ENCODE measurements around the gene MAP1S. TPM values are rescaled to one million over a fixed set of nuclear protein-coding genes. Genes with fewer than 3 reads are reported as not detected.

MAP1S gene
- total and polyA plus RNA-seq, 2 of the 4 experiments (the other 2 are of a cell fraction), result 6.1 to 48.6 TPM

GRCh38 chr19:17687141-17687856 is 32.0 kb upstream of the MAP1S start:
- DNase-seq (no peak), ATAC-seq (ENCODE audit: low read depth) (no peak)
- Histone ChIP-seq H3K4ac (ENCODE audit: low read depth, low read length) (no peak overlapping the region), H3K4me3 (ENCODE audit: insufficient read depth, low read depth, low read length) (no peak overlapping the region), H3K14ac (replicated peaks; ENCODE audit: low read depth, low read length) (no peak overlapping the region), H3K36me3 (ENCODE audit: control insufficient read depth, insufficient read depth, low read length) (no peaks in the 10 kb centered on the region), H3K27me3 (ENCODE audit: control insufficient read depth, insufficient read depth, low read length) (peaks cover 21% of the 10 kb centered on the region), H3K23ac (ENCODE audit: low read depth, low read length) (no peak overlapping the region), H4K20me1 (ENCODE audit: insufficient read depth, low read length) (peaks cover 2% of the 10 kb centered on the region), H3K27ac (ENCODE audit: insufficient read depth, low read length) (no peak overlapping the region), H3K4me1 (ENCODE audit: control insufficient read depth, insufficient read depth, low read length) (peaks cover 4% of the 10 kb centered on the region), H2AK9ac (replicated peaks; ENCODE audit: low read depth, low read length, poor library complexity) (no peak overlapping the region), H4K8ac (ENCODE audit: low read depth in 2 of 2, low read length in 2 of 2) (no peak overlapping the region), H3K9me1 (ENCODE audit: insufficient read depth, low read length) (peaks cover 8% of the 10 kb centered on the region; the same call in 1 of the 2 replicates), H2BK15ac (ENCODE audit: low read depth, low read length) (no peak overlapping the region), H2BK120ac (ENCODE audit: low read depth, low read length) (no peak overlapping the region), H3K9ac (ENCODE audit: low read depth, low read length) (no peak overlapping the region), H3K56ac (ENCODE audit: extremely low read depth, insufficient read depth, low read length) (no peak overlapping the region), H2BK20ac (ENCODE audit: low read depth, low read length) (no peak overlapping the region), H2AK5ac (ENCODE audit: low read depth, low read length) (no peak overlapping the region), H3K9me3 (ENCODE audit: control insufficient read depth, insufficient read depth, low read length) (no peaks in the 10 kb centered on the region), H2AFZ (replicated peaks; ENCODE audit: low read length, poor library complexity) (peak overlapping the region; percentile 51), H3K4me2 (ENCODE audit: low read depth, low read length) (no peak overlapping the region), H4K5ac (ENCODE audit: low read depth, low read length) (no peak overlapping the region), H2BK5ac (ENCODE audit: low read depth, low read length, poor library complexity, severe bottlenecking) (no peak overlapping the region), H4K91ac (ENCODE audit: insufficient read depth, low read depth, low read length) (no peak overlapping the region), H3K79me1 (ENCODE audit: low read depth in 1 of 2, low read length in 2 of 2) (no peaks in the 10 kb centered on the region), H3K18ac (ENCODE audit: low read depth, low read length) (no peak overlapping the region)
- dilution Hi-C loops (cut with HindIII; ENCODE audit: low sequenced_read_pairs, unreplicated experiment), result no loop called here
- ChIA-PET CTCF (no interaction called here), POLR2A (ENCODE audit: unreplicated experiment) (no interaction called here)
- 0% methylated on average over 4 of the region's 24 CpGs; no CpG with 5 or more reads in 1 of the 2 experiments for WGBS, 2 experiments (ENCODE audit: extremely low coverage in 2 of 2, insufficient read length in 1 of 2)
- no TSS peak for BruUV-seq (replicated peaks)
- intact Hi-C loops (cut with micrococcal nuclease), result no loop called here
- in situ Hi-C loops (cut with MboI; ENCODE audit: low sequenced_read_pairs), result no loop called here
- no peak for TF ChIP-seq MAZ (IDR thresholded peaks at IDR 0.05; ENCODE audit: borderline replicate concordance, low read depth, low read length)
- no peak for TF ChIP-seq RFX5 (IDR thresholded peaks at IDR 0.05; ENCODE audit: low read depth, low read length)
- TF ChIP-seq FOS (IDR thresholded peaks at IDR 0.05; ENCODE audit: low read depth, low read length), result no peak
- TF ChIP-seq CHD1 (IDR thresholded peaks at IDR 0.05; ENCODE audit: low read depth, low read length), result no peak
- no peak for TF ChIP-seq ELK1 (IDR thresholded peaks at IDR 0.05; ENCODE audit: borderline replicate concordance, low read depth, low read length)
- no peak for TF ChIP-seq POLR2A (IDR thresholded peaks at IDR 0.05; ENCODE audit: low read depth, low read length)
- no peak for TF ChIP-seq RCOR1 (IDR thresholded peaks at IDR 0.05; ENCODE audit: insufficient replicate concordance, low read length)
- TF ChIP-seq NFE2L2 (IDR thresholded peaks at IDR 0.05; ENCODE audit: low read depth, low read length), result no peak
- no peak for TF ChIP-seq BHLHE40 (IDR thresholded peaks at IDR 0.05; ENCODE audit: low read depth, low read length)
- TF ChIP-seq CEBPB (IDR thresholded peaks at IDR 0.05; ENCODE audit: low read depth, low read length), result no peak
- no peak for TF ChIP-seq RAD21 (IDR thresholded peaks at IDR 0.05; ENCODE audit: low read length)
- TF ChIP-seq USF2 (IDR thresholded peaks at IDR 0.05; ENCODE audit: low read depth, low read length), result no peak
- no peak for TF ChIP-seq MXI1 (IDR thresholded peaks at IDR 0.05; ENCODE audit: borderline replicate concordance, low read depth, low read length)
